Measurements from ENCODE around the gene KCNIP1. TPM values are rescaled to one million over a fixed set of nuclear protein-coding genes. Genes with fewer than 3 reads are reported as not detected.

Gene KCNIP1
- polyA plus RNA-seq, 1 donor: 2.8 TPM

DNA sequence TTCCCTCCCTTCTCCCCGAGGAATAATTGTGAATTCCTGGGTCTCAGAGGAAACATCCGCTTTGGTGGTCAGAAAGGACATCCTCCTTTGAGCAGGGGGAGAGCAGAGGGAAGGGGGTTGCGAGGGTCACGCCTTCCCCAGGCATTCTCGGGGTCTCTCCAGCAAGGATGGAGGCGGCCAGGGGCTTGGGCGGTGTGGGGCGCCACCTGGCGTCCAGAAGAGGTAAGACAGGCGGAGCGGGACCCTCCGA is 129.1 kb downstream of the KCNIP1 start:
- peaks cover 11% of the 10 kb centered on the region for H3K27me3 ChIP-seq (ENCODE audit: control insufficient read depth, insufficient read depth, low read length)
- no CpG with 5 or more reads among the region's 12 CpGs for WGBS (ENCODE audit: insufficient coverage, low lambda C conversion rate)

GRCh38 chr5:170633235-170634081 is 129.6 kb downstream of the KCNIP1 start:
- Histone ChIP-seq H3K36me3 (ENCODE audit: control insufficient read depth, insufficient read depth, low read length) (no peaks in the 10 kb centered on the region), H3K27me3 (ENCODE audit: control insufficient read depth, insufficient read depth, low read length) (peaks cover 11% of the 10 kb centered on the region), H3K4me3 (ENCODE audit: low read length) (peak overlapping the region; percentile 26), H3K27ac (ENCODE audit: low read length) (peak overlapping the region; percentile 81), H3K9me3 (ENCODE audit: control insufficient read depth, low read depth, low read length) (no peaks in the 10 kb centered on the region), H3K4me1 (ENCODE audit: control insufficient read depth, insufficient read depth, low read length) (peaks cover 14% of the 10 kb centered on the region)
- DNase-seq: peak; percentile 63 to 75
- no CpG with 5 or more reads among the region's 25 CpGs for WGBS (ENCODE audit: insufficient coverage, low lambda C conversion rate)

More for the DNA sequence above, 129.1 kb downstream of the KCNIP1 start:
- Histone ChIP-seq H3K4me3 (ENCODE audit: low read length) (no peak overlapping the region), H3K9me3 (ENCODE audit: control insufficient read depth, low read depth, low read length) (no peaks in the 10 kb centered on the region), H3K27ac (ENCODE audit: low read length) (peak overlapping the region; percentile 81), H3K36me3 (ENCODE audit: control insufficient read depth, insufficient read depth, low read length) (no peaks in the 10 kb centered on the region), H3K4me1 (ENCODE audit: control insufficient read depth, insufficient read depth, low read length) (peaks cover 14% of the 10 kb centered on the region)
- DNase-seq: peak in 1 of 2 donors; percentile 56

- Histone ChIP-seq H3K27me3 (ENCODE audit: control insufficient read depth, insufficient read depth, low read length) (peaks cover 11% of the 10 kb centered on the region), H3K9me3 (ENCODE audit: control insufficient read depth, low read depth, low read length) (no peaks in the 10 kb centered on the region), H3K4me1 (ENCODE audit: control insufficient read depth, insufficient read depth, low read length) (peaks cover 14% of the 10 kb centered on the region), H3K27ac (ENCODE audit: low read length) (peak overlapping the region; percentile 60), H3K4me3 (ENCODE audit: low read length) (no peak overlapping the region), H3K36me3 (ENCODE audit: control insufficient read depth, insufficient read depth, low read length) (no peaks in the 10 kb centered on the region)
- WGBS (ENCODE audit: insufficient coverage, low lambda C conversion rate): 80% methylated on average over 1 of the region's 6 CpGs
- DNase-seq: no peak
Observed at GRCh38 chr5:170634256-170634990, 130.6 kb downstream of the KCNIP1 start.

GRCh38 chr5:170635706-170636105 is 131.9 kb downstream of the KCNIP1 start:
- Histone ChIP-seq H3K4me3 (ENCODE audit: low read length) (no peak overlapping the region), H3K9me3 (ENCODE audit: control insufficient read depth, low read depth, low read length) (no peaks in the 10 kb centered on the region), H3K4me1 (ENCODE audit: control insufficient read depth, insufficient read depth, low read length) (peaks cover 14% of the 10 kb centered on the region), H3K27ac (ENCODE audit: low read length) (no peak overlapping the region), H3K36me3 (ENCODE audit: control insufficient read depth, insufficient read depth, low read length) (no peaks in the 10 kb centered on the region), H3K27me3 (ENCODE audit: control insufficient read depth, insufficient read depth, low read length) (peaks cover 11% of the 10 kb centered on the region)
- DNase-seq: no peak
- no CpG with 5 or more reads among the region's 3 CpGs for WGBS (ENCODE audit: insufficient coverage, low lambda C conversion rate)

DNA sequence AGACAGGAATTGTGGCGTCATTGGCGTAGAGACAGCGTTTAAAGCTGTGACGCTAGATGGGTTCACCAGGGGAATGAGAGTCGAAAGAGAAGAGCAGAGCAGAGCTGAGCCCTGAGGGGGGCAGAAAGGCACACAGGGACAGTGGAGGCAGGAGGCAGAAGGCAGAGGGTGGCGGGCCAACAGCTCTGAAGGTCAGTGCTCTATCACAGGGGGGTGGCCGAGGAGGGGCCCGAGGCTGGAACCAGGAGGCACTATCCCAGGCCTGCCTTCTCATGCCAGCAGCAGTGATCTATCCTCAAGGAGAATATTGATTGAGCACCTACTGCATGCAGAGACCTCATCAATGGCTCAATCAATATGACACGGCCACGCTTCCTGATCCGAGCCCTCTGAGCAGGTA is 132.4 kb downstream of the KCNIP1 start:
- H3K36me3 ChIP-seq (ENCODE audit: control insufficient read depth, insufficient read depth, low read length): no peaks in the 10 kb centered on the region
- no CpG with 5 or more reads among the region's 11 CpGs for WGBS (ENCODE audit: insufficient coverage, low lambda C conversion rate)
- no peak overlapping the region for H3K27ac ChIP-seq (ENCODE audit: low read length)
- H3K27me3 ChIP-seq (ENCODE audit: control insufficient read depth, insufficient read depth, low read length): peaks cover 11% of the 10 kb centered on the region
- peaks cover 14% of the 10 kb centered on the region for H3K4me1 ChIP-seq (ENCODE audit: control insufficient read depth, insufficient read depth, low read length)
- H3K4me3 ChIP-seq (ENCODE audit: low read length): no peak overlapping the region
- no peak for DNase-seq
- no peaks in the 10 kb centered on the region for H3K9me3 ChIP-seq (ENCODE audit: control insufficient read depth, low read depth, low read length)

DNA sequence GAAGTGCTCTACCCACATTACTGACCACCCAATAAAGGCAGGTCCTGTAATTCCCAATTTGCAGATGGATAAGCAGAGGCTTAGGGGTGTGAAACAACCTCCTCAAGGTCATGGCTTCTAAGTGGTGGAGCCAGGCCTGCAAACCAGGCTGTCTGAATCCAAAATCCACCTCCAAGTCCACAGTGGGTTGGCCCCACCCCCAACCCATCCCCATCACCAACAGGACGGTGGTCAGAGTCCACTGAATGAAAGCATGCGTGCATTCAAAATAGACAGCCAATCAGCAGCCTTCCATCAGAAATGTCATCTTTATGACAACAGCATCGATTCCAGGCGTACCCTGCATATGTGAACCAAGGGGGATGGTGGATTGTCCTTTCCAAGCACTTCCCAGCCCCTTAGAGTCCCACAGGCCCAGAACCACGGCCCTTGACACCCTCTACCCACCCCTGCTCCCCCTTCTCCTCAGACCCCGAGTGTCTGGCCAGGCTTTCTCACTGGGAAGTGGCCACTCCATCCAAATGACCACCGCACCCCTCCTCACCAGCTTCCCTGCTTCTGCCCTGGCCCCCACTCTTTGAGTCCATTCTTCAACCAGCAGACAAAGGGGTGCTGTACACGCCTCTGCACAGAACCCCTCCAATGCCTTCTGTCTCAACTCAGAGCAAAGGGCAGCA is 133.1 kb downstream of the KCNIP1 start:
- WGBS (ENCODE audit: insufficient coverage, low lambda C conversion rate): 20% methylated on average over 1 of the region's 8 CpGs
- no peak for DNase-seq
- Histone ChIP-seq H3K4me3 (ENCODE audit: low read length) (no peak overlapping the region), H3K4me1 (ENCODE audit: control insufficient read depth, insufficient read depth, low read length) (peaks cover 14% of the 10 kb centered on the region), H3K27ac (ENCODE audit: low read length) (no peak overlapping the region), H3K27me3 (ENCODE audit: control insufficient read depth, insufficient read depth, low read length) (peaks cover 8% of the 10 kb centered on the region), H3K9me3 (ENCODE audit: control insufficient read depth, low read depth, low read length) (no peaks in the 10 kb centered on the region), H3K36me3 (ENCODE audit: control insufficient read depth, insufficient read depth, low read length) (no peaks in the 10 kb centered on the region)

DNA sequence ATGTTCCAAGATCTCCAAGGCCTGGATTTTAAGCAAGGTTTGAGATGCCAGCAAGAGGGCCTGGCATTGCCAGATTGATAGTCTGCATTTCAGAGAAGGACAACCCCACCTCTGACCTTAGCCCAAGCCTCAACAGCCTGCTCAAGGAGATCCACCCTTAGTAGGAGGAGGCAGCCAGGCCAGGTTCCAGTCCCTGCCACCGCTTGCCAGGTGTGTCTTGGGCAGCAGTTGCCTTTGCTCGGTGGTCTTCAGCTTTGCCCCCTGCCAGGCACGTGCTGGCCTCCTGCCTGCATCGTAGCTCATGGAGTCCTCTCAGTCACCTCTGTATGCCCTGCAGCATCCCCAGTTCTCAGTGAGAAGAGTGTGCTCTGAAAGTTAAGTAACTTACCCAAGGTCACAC is 134.2 kb downstream of the KCNIP1 start:
- Histone ChIP-seq H3K27me3 (ENCODE audit: control insufficient read depth, insufficient read depth, low read length) (no peaks in the 10 kb centered on the region), H3K36me3 (ENCODE audit: control insufficient read depth, insufficient read depth, low read length) (no peaks in the 10 kb centered on the region), H3K4me3 (ENCODE audit: low read length) (no peak overlapping the region), H3K9me3 (ENCODE audit: control insufficient read depth, low read depth, low read length) (no peaks in the 10 kb centered on the region), H3K27ac (ENCODE audit: low read length) (no peak overlapping the region), H3K4me1 (ENCODE audit: control insufficient read depth, insufficient read depth, low read length) (peaks cover 6% of the 10 kb centered on the region)
- no CpG with 5 or more reads among the region's 4 CpGs for WGBS (ENCODE audit: insufficient coverage, low lambda C conversion rate)
- no peak for DNase-seq

GRCh38 chr5:170638454-170639220 is 134.8 kb downstream of the KCNIP1 start:
- H3K36me3 ChIP-seq (ENCODE audit: control insufficient read depth, insufficient read depth, low read length): no peaks in the 10 kb centered on the region
- H3K27ac ChIP-seq (ENCODE audit: low read length): no peak overlapping the region
- H3K4me3 ChIP-seq (ENCODE audit: low read length): no peak overlapping the region
- 50% methylated on average over 2 of the region's 15 CpGs for WGBS (ENCODE audit: insufficient coverage, low lambda C conversion rate)
- peaks cover 3% of the 10 kb centered on the region for H3K4me1 ChIP-seq (ENCODE audit: control insufficient read depth, insufficient read depth, low read length)
- DNase-seq: peak in 1 of 2 donors; percentile 30
- H3K9me3 ChIP-seq (ENCODE audit: control insufficient read depth, low read depth, low read length): no peaks in the 10 kb centered on the region
- no peaks in the 10 kb centered on the region for H3K27me3 ChIP-seq (ENCODE audit: control insufficient read depth, insufficient read depth, low read length)

DNA sequence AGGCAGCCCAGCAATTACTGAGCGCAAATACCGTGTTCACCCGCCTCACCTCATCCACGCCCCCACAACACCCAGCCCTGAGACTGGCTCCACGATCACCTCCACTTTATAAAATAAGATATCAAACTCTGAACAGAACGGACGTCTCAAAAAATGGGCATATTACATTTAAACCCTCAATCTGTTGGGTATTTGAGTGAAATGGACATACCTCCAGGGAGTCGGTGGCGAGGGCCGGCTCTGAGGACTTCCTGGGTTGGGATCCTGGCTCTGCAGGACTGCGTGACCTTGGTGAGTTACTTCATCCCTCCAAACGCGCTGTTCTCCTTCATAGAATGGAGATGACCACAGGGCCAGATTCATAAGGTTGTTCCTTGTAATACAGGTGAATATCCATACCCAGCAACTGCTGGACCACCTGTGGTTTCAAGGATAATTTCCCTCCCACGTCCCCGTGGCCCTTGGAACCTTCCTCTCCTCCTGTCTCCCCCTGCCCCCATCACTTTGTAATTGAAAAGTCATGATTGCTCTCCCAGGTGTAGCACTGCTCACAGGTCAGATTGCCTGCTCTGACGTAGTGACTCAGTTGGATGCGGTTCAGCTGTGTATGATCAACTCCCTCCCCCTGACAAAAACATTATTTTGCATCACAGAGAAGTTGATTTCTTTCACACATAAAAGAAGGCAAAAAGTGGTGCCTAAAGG is 135.6 kb downstream of the KCNIP1 start:
- no peak for DNase-seq
- H3K4me1 ChIP-seq (ENCODE audit: control insufficient read depth, insufficient read depth, low read length): no peaks in the 10 kb centered on the region
- H3K27ac ChIP-seq (ENCODE audit: low read length): no peak overlapping the region
- WGBS (ENCODE audit: insufficient coverage, low lambda C conversion rate): no CpG with 5 or more reads among the region's 17 CpGs
- H3K4me3 ChIP-seq (ENCODE audit: low read length): no peak overlapping the region
- no peaks in the 10 kb centered on the region for H3K27me3 ChIP-seq (ENCODE audit: control insufficient read depth, insufficient read depth, low read length)
- H3K36me3 ChIP-seq (ENCODE audit: control insufficient read depth, insufficient read depth, low read length): no peaks in the 10 kb centered on the region
- H3K9me3 ChIP-seq (ENCODE audit: control insufficient read depth, low read depth, low read length): no peaks in the 10 kb centered on the region
